Measurements from ENCODE around the gene GPA33. TPM values are rescaled to one million over a fixed set of nuclear protein-coding genes. Genes with fewer than 3 reads are reported as not detected.

Gene GPA33
- total RNA-seq, 4 donors from 2014 or later: 0.29 TPM; not detected in 3

DNA sequence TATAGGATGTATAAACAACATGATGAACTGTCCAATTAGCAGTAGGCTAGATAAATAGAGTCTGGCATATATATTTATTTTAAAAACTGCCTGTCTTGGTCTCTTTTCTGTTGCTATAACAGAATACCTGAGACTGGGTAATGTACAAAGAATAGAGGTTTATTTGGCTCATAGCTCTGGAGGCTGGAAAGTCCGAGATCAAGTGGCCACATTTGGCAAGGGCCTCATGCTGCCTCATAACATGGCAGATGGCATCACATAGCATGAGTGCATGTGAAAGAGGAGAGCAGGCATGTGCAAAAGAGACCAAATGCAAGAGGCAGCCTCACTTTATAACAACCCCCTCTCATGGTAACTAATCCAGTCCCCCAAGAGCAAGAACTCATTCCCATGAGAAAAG lies 9.7 kb upstream of the GPA33 start:
- intact Hi-C loops (cut with DNase I; ENCODE audit: low total_unique reads): no loop called here

DNA sequence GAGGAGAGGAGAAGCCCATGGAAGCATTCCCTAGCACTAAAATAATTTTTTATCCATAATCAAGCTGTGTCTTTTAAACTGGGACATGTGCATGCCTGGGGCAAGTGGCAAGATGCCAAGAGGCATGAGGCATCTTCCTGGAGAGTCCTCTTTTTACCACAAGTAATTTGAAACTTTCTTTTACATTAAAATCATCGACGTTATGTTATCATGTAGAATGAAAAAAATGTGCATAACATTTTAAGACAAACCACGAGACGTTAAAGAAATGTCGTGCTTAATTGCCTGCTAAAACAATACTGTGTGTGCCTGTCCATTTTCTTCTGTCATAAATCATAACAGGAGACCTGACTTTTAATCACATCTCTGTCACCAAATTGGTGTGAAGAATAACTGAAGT lies 5.2 kb upstream of the GPA33 start:
- H3K4me1 ChIP-seq: no peaks in the 10 kb centered on the region
- no peaks in the 10 kb centered on the region for H3K27me3 ChIP-seq
- TF ChIP-seq, protein P1, sequence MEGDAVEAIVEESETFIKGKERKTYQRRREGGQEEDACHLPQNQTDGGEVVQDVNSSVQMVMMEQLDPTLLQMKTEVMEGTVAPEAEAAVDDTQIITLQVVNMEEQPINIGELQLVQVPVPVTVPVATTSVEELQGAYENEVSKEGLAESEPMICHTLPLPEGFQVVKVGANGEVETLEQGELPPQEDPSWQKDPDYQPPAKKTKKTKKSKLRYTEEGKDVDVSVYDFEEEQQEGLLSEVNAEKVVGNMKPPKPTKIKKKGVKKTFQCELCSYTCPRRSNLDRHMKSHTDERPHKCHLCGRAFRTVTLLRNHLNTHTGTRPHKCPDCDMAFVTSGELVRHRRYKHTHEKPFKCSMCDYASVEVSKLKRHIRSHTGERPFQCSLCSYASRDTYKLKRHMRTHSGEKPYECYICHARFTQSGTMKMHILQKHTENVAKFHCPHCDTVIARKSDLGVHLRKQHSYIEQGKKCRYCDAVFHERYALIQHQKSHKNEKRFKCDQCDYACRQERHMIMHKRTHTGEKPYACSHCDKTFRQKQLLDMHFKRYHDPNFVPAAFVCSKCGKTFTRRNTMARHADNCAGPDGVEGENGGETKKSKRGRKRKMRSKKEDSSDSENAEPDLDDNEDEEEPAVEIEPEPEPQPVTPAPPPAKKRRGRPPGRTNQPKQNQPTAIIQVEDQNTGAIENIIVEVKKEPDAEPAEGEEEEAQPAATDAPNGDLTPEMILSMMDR (IDR thresholded peaks at IDR 0.05): no peak
- no peak for TF ChIP-seq POLR2A (IDR thresholded peaks at IDR 0.05)
- H3K27ac ChIP-seq: no peak overlapping the region
- DNase-seq: no peak
- no peak overlapping the region for H3K4me3 ChIP-seq
- intact Hi-C loops (cut with DNase I; ENCODE audit: low total_unique reads): no loop called here
- no peaks in the 10 kb centered on the region for H3K36me3 ChIP-seq
- no peaks in the 10 kb centered on the region for H3K9me3 ChIP-seq

More for the DNA sequence above, 9.7 kb upstream of the GPA33 start:
- no peak for TF ChIP-seq POLR2A (IDR thresholded peaks at IDR 0.05)
- TF ChIP-seq, protein P1 (IDR thresholded peaks at IDR 0.05): no peak
- no peak overlapping the region for H3K27ac ChIP-seq
- no peaks in the 10 kb centered on the region for H3K4me1 ChIP-seq
- H3K4me3 ChIP-seq: no peak overlapping the region
- H3K36me3 ChIP-seq: no peaks in the 10 kb centered on the region
- no peaks in the 10 kb centered on the region for H3K9me3 ChIP-seq
- no peaks in the 10 kb centered on the region for H3K27me3 ChIP-seq
- no peak for DNase-seq

DNA sequence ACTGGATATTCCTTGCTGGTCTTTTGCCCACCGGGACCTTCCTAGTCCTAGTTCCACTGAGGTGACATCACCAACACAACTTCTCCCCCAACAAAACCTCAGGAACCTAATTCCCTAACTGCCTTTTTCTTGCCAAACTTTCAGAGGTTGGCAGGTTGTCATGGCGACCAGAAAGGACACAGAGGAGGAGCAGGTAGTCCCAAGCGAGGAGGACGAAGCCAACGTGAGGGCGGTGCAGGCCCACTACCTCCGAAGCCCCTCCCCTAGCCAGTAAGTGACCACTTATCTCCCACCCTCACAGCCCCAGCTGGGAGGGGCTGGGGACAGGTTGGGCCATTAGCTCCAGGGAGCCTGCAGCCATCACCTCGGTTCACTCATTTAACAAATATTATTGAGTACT lies 4.5 kb upstream of the GPA33 start:
- H3K4me3 ChIP-seq: no peak overlapping the region

DNA sequence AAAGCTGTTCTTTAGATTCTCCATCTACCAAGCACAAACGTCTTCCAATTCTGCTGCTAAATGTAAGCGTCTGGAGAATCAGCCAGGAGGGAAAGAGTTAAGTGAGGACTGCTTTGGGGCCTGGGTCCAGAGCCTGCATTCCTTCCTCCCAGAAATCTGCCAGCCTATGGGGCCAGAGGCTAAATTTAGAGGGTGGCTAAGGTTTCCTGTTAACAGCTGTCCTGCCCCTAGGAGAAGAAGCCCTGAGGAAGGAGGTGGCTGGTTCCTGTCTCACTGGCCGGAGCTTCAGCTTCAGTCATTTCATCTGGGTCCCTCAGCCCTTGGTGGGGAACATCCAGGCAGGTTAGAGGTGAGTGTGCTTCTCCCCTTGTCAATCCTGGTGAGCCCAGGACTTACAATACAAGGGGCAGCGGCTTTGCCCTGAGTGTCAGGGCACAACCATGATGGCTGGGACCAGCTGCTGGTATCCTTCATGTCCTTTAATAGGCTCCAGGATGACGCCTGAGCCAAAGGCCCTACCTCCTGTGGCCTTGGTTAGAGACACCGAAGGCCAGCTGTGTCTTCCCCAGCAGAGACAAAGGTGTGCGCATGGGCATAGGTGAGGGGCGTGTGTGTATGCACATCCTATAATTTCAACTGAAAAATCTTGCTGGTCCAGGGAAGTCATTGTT lies 3.8 kb upstream of the GPA33 start, which contains the start of gene STYXL2:
Gene STYXL2, plus strand, starts transcription at position 230 of the 671 bp plus-strand sequence. CDS start 775 bp downstream, outside the sequence.
- no peak within 1 kb of the TSS for H3K27ac ChIP-seq
- H3K4me3 ChIP-seq: no peak within 1 kb of the TSS
- no peaks in the 10 kb centered on the region for H3K9me3 ChIP-seq
- TF ChIP-seq, protein P1 (IDR thresholded peaks at IDR 0.05): no peak
- TF ChIP-seq POLR2A (IDR thresholded peaks at IDR 0.05): no peak
- no peaks in the 10 kb centered on the region for H3K4me1 ChIP-seq
- no peaks in the 10 kb centered on the region for H3K36me3 ChIP-seq
- DNase-seq: no peak
- H3K27me3 ChIP-seq: no peaks in the 10 kb centered on the region
- intact Hi-C loops (cut with DNase I; ENCODE audit: low total_unique reads): no loop called here

More for the DNA sequence above, 4.5 kb upstream of the GPA33 start:
- H3K4me1 ChIP-seq: no peaks in the 10 kb centered on the region
- no peak for TF ChIP-seq POLR2A (IDR thresholded peaks at IDR 0.05)
- TF ChIP-seq, protein P1 (IDR thresholded peaks at IDR 0.05): no peak
- H3K27me3 ChIP-seq: no peaks in the 10 kb centered on the region
- intact Hi-C loops (cut with DNase I; ENCODE audit: low total_unique reads): no loop called here
- no peaks in the 10 kb centered on the region for H3K9me3 ChIP-seq
- no peak overlapping the region for H3K27ac ChIP-seq
- no peaks in the 10 kb centered on the region for H3K36me3 ChIP-seq
- DNase-seq: no peak

DNA sequence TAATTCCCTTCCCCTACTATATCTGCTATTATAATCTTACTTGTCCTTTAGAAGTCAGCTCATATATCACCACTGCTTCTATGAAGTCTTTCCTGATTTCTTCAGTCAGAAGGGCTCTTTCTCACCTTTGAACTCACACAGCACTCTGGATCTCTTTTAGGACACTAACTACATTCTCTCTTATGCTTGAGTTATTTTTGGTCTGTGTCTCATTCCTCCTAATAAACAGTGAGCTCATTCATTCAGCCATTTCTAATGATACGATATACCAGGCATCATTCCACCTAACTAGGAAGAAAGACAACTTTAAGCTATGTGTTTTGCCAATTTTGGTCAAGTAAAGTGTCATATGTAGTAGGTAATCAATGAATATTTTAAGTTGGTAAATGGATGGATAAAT lies 2.5 kb upstream of the GPA33 start:
- H3K9me3 ChIP-seq: no peaks in the 10 kb centered on the region
- no peaks in the 10 kb centered on the region for H3K27me3 ChIP-seq
- H3K4me1 ChIP-seq: no peaks in the 10 kb centered on the region
- H3K27ac ChIP-seq: no peak overlapping the region
- intact Hi-C loops (cut with DNase I; ENCODE audit: low total_unique reads): no loop called here
- no peak for DNase-seq
- H3K36me3 ChIP-seq: no peaks in the 10 kb centered on the region
- TF ChIP-seq, protein P1 (IDR thresholded peaks at IDR 0.05): no peak
- TF ChIP-seq POLR2A (IDR thresholded peaks at IDR 0.05): no peak
- H3K4me3 ChIP-seq: no peak overlapping the region

All from uterus (tissue), 4 donors.